AG20443 (cell line): ENCODE measurements around the gene ZNF860.
"Not testable (repeated sequence)": the region's sequence is repeated elsewhere in the genome, so short reads cannot be mapped to it uniquely, and the experiment has no call there.

Experiments
- DNase-seq: peaks from one replicate; pipeline ENCODE4 v3.0.0; 2012; ENCODE audit warnings: low spot score, mixed read lengths

The ZNF860 gene

GRCh38 chr3:31962801-31963205 is 18.7 kb upstream of the ZNF860 start:
- DNase-seq, result no peak

GRCh38 chr3:31966978-31967591 is 14.5 kb upstream of the ZNF860 start:
- no peak for DNase-seq

DNA sequence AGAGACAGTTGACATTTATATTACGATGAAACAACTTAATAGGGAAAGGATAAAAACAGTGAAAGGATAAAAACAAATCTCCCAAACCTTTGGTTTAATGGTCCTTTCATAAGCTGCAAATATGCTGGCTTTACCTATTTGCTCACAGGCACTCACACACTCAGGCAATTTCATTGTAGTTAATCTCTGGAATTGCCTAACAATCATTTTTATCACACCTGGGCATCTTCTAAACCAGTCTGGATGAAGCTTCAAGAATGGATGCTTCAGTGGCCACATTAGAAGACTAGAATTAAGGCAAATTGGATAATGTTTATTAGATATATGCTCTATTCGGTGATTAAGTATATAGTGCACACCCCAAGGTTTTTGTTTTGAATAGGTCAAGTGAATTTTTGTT is 14.0 kb upstream of the ZNF860 start:
- no peak for DNase-seq

GRCh38 chr3:31968369-31968926 is 13.1 kb upstream of the ZNF860 start:
- peak; percentile 49 for DNase-seq

GRCh38 chr3:31968927-31969418 is 12.6 kb upstream of the ZNF860 start:
- DNase-seq, result peak; percentile 87

DNA sequence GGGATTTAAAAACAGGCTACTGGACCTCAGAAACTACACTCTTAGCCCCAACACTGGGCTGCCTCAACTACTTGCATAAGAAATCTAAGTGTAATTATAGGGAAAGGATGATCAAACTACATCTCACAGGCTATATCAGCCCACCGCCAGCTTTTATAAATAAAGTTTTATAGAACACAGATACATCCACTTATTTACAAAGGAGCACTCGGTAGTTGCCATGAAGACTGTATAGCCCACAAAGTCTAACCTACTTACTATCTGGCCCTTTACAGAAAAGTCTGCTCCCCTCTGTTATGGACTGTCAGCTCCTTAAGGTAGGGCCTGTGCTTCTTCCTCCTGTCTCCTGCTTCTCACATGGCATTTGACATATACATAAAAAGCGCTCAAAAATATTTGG is 9.9 kb upstream of the ZNF860 start:
- no peak for DNase-seq

DNA sequence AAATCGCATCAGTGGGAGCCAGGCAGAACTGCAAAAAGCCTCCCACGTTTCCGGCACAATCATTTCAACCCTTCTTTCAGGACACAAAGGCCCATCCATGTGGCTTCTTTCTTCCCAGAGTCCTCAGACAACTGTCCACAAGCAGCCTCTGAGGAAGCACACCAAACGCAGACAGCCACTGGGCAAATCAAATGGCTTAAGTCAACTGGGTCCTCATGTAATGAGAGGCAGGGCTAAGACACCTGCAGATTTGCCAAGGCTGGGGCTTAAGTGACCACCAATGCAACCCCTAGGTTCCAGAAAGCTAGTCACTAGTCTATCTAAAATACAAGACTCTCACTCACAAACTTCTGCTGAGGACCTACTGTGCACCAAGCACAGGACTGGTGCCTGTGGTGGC is 8.5 kb upstream of the ZNF860 start:
- no peak for DNase-seq

GRCh38 chr3:31973837-31974236 is 7.7 kb upstream of the ZNF860 start:
- DNase-seq, result no peak

- DNase-seq, result no peak
These were observed 7.1 kb upstream of the ZNF860 start for GRCh38 chr3:31974471-31974870.

DNA sequence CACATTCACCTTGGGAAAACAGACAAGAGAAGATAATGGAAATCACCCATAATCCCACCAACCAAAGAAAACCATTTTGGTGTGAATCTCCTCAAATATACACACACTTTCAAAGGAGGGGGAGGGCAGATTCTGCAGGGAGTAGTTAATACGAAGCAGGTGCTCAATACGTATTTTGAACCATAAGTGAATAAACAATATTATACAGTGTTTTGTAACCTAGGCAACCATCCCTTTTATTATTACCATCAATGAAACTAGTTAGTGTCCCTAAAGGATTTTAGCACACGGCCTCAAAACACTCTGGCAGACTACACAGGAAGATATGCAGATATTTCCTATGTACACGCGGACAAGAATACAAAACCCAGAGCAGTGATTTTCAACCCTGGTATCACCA is 6.6 kb upstream of the ZNF860 start:
- no peak for DNase-seq

DNA sequence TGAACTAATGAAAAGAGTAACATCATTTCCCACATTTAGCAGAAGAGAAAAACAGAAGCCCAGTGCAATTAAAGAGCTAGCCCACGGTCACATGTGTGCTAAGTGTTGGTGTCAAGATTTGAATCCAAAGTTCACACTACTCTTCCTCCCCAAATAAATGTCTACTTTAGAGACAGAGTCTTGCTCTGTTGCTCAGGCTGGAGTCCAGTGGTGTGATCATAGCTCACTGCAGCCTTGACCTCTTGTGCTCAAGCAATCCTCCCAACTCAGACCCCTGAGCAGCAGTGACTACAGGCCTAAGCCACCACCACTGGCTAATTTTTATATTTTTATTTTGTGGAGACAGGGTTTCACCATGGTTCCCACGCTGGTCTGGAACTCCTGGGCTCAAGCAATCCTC is 5.2 kb upstream of the ZNF860 start:
- no peak for DNase-seq

- DNase-seq, result no peak
These were observed 3.8 kb upstream of the ZNF860 start for GRCh38 chr3:31977736-31978135.

DNA sequence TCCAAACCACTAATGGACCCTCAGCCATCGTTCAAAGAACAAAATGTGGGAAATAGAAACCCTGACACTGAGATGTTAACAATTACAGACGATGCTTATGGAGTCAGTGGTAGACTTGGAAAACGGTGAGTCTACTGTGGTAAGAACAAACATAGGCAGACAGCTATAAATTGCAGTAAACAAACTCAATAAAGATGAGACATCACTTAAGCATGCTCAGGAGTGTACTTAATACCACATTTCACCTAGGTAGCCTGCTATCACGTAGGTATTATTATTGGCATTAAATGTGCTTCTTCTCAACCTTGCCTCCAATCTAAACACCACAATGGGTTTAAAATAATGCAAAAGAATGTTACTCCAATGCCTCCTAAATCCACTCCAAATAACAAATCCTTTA is 3.0 kb upstream of the ZNF860 start:
- DNase-seq, result no peak

DNA sequence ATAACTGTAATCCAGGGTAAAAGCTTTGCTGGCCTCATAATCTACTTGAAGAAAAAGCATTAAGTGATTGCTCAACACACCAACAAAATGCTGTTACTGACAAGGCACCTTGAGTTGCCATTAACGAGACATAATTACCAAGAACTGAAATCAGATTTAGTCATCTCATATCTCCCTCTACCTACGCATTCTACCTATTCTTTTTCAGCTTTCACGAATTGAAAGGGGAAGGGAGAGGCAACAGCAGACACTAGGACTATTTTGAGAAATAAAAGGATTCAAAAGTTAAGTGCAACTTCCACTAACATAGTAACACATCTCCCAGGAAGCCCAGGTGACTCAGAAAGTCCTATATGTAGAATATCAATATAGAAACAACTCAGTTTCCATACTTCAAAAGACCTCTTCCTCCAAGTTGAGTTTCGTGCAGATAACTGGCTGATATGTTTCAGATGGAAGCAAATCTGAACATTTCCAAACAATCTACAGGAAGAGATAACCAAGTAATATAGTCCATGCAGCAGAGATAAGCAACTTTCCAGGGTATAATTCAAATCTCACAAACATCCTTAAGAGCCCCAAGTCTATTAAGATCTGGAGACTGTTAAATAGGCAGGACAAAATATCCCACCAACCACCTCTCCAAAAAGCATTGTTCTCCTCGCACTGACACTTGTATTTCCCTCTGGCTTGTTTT is 2.4 kb upstream of the ZNF860 start:
- no peak for DNase-seq

DNA sequence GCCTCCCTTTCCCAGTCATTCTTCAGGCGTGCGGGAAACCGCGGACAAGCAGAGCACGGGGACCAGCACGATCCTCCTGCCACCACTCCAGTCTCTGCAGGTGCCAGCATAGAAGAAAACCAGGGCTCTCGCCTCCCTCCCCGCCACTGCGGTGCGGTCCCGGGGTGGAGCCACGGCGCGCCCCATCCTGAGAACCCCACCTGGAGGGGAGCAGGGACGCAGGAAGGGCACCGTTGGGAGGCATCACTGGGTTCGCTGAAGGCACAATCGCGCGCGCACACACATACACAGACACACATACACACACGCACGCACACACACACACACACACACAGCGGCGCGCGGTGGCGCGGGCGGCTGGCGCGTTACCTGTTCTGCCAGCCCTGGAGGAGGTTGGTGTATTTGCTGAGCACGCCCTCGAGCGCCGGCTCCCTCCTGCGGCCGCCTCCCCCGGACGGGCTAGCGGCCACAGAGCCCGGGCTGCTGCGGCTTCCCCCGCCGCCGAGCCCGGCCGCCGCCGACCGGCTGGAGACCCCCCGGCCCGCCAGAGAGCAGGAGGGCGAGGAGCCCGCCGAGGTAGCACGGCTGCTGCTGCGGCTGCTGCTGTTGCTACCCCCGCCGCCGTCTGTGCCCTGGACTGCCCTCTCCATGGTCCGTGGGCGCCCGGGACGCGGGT is 882 bp upstream of the ZNF860 start:
- peak; percentile 15 for DNase-seq

DNA sequence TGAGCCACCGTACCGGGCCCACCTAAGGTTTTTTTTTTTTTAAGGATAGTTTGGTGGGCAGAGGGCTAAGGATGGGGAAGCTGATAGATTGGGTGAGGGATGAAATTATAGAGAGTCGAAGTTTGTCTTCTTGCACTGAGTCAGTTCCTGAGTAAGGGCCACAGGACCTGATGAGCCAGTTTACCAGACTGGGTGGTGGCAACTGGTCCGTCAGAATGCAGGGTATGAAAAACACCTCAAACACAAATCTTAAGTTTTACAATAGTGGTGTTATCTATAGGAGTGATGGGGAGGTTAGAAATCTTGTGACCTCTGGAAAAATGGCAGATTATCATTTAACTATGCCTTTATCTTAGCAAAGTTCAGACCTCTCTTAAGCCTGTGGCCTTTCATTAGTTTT is 2.8 kb downstream of the ZNF860 start:
- DNase-seq, result no peak

GRCh38 chr3:31985831-31986230 is 4.3 kb downstream of the ZNF860 start:
- DNase-seq, result no peak

GRCh38 chr3:31988271-31988670 is 6.7 kb downstream of the ZNF860 start:
- DNase-seq, result no peak

DNA sequence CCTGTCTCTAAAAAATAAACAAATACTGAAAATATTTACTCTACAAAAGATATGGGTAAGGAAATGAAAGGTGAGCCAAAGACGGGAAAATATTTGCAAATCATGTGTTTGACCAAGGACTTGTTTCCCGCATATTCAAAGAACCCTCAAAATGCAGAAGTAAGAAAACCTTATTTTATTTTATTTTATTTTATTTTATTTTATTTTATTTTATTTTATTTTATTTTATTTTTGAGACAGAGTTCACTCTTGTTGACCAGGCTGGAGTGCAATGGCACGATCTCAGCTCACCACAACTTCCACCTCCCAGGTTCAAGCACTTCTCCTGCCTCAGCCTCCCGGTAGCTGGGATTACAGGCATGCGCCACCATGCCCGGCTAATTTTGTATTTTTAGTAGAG is 11.4 kb downstream of the ZNF860 start:
- DNase-seq, result not testable (repeated sequence)

- DNase-seq, result no peak
These were observed 12.3 kb downstream of the ZNF860 start for GRCh38 chr3:31993843-31994242.

DNA sequence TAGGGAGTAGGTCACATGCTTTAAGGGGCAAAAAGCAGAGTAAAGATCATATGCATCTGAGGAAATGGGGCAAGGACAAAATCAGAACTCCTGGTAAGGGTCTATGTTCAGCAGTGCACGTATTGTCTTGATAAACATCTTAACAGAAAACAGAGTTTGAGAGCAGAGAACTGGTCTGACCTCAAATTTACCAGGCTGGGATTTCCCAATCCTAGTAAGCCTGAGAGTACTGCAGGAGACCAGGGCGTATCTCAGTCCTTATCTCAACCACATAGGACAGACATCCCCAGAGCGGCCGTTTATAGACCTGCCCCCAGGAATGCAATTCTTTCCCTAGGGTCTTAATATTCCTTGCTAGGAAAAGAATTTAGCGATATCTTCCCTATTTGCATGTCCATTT is 13.5 kb downstream of the ZNF860 start:
- DNase-seq, result not testable (repeated sequence)

DNA sequence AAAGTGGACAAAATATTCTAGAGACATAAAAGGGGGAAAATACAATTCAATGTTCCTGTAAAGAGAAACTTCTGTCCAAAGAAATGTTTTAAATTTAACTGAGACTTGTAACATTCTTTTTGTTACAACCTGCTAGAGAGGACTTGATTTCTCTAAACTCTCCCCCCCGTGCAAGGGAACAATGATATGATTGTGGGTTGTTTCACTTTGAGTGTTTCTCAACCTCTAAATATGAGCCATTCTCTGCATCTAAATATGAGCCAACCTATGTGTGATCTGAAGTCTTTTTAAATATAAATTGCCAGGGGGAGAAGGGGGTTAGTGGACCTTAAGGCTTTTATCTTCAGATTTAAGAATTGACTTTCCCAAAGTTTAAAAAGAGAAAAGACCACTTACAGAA is 14.6 kb downstream of the ZNF860 start:
- DNase-seq, result no peak

DNA sequence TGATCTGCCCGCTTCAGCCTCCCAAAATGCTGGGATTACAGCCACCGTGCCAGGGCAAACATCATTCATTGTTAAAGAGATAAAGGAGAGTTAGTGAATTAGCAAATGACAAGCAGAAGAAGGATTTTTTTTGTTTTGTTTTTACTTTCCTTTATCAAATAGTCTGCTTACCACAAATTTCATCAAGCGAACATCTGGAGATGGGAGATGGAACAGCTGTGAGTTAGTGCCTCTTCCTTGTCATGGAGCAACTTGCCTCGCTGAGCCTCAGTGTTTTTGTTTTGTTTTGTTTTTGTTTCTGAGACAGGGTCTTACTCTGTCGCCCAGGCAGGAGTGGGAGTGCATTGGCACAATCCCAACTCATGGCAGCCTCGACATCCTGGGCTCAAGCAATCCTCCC is 15.9 kb downstream of the ZNF860 start:
- no peak for DNase-seq
